ENCODE data around the gene OSGIN1.

Gene OSGIN1

DNA sequence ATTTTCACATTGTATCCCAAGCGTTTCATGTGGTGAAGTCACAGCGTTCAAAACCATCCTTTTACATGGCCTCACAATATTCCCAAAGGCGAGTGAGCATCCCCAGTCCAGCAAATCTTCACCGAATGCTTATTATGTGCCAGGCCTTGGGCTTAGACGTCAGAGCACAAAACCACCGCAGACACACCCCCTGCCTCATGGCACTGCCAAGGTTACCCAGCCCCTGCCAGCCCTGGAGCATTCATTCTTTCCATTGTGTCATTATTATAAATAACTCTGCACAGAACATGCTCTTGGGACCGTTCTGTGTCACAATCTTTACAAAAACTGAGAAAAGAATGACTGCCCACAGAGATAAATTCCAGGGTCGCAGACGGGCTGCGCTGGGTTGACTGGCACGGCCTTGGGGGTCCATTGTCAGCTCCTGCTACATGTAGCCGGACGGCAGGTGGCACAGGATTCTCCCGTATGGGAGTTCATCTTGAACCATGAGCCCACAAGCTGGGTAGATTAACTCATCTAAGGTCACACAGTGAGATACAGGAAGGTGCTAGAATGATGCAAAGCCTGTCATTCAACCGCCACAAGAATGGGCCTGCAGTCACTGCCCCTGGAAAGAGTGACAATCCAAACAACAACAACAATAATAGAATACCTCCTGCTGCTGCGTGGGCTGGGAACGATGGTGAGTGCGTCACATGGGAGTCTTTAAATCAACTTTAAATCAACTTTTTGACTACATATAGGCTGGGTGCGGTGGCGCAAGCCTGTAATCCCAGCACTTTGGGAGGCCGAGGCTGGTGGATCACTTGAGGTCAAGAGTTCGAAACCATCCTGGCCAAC is 10.5 kb downstream of the OSGIN1 start:
- no peak for DNase-seq (ENCODE audit: low read depth)
- H3K4me3 ChIP-seq (ENCODE audit: low read depth, low read length): no peak overlapping the region
- TF ChIP-seq POLR2A (IDR thresholded peaks at IDR 0.05; ENCODE audit: extremely low read depth, insufficient read length): no peak
- TF ChIP-seq MYC (IDR thresholded peaks at IDR 0.05; ENCODE audit: low read depth, low read length): no peak
- TF ChIP-seq, protein P1, sequence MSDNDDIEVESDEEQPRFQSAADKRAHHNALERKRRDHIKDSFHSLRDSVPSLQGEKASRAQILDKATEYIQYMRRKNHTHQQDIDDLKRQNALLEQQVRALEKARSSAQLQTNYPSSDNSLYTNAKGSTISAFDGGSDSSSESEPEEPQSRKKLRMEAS (IDR thresholded peaks at IDR 0.05; ENCODE audit: low read depth, low read length): no peak
- no peak for TF ChIP-seq CTCF (IDR thresholded peaks at IDR 0.05; ENCODE audit: low read depth, low read length)

- no peak for DNase-seq (ENCODE audit: low read depth)
- H3K4me3 ChIP-seq (ENCODE audit: low read depth, low read length): no peak overlapping the region
- TF ChIP-seq, protein P1 (IDR thresholded peaks at IDR 0.05; ENCODE audit: low read depth, low read length): no peak
- TF ChIP-seq MYC (IDR thresholded peaks at IDR 0.05; ENCODE audit: low read depth, low read length) (no peak), CTCF (IDR thresholded peaks at IDR 0.05; ENCODE audit: low read depth, low read length) (no peak)
Measured at GRCh38 chr16:83964684-83965443, 11.8 kb downstream of the OSGIN1 start.

DNA sequence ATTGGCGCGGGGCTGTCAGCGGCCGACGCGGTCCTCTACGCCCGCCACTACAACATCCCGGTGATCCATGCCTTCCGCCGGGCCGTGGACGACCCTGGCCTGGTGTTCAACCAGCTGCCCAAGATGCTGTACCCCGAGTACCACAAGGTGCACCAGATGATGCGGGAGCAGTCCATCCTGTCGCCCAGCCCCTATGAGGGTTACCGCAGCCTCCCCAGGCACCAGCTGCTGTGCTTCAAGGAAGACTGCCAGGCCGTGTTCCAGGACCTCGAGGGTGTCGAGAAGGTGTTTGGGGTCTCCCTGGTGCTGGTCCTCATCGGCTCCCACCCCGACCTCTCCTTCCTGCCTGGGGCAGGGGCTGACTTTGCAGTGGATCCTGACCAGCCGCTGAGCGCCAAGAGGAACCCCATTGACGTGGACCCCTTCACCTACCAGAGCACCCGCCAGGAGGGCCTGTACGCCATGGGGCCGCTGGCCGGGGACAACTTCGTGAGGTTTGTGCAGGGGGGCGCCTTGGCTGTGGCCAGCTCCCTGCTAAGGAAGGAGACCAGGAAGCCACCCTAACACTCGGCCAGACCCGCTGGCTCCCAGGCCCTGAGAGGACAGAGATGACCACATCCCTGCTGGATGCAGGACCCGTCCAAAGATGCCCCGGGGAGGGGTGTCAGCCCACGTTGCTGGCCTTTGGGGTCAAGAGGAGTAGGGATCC is 12.6 kb downstream of the OSGIN1 start:
- no peak overlapping the region for H3K4me3 ChIP-seq (ENCODE audit: low read depth, low read length)
- TF ChIP-seq CTCF (IDR thresholded peaks at IDR 0.05; ENCODE audit: low read depth, low read length): no peak
- TF ChIP-seq, protein P1 (IDR thresholded peaks at IDR 0.05; ENCODE audit: low read depth, low read length): no peak
- no peak for TF ChIP-seq MYC (IDR thresholded peaks at IDR 0.05; ENCODE audit: low read depth, low read length)
- no peak for TF ChIP-seq POLR2A (IDR thresholded peaks at IDR 0.05; ENCODE audit: extremely low read depth, insufficient read length)
- no peak for DNase-seq (ENCODE audit: low read depth)

GRCh38 chr16:83966153-83966696 is 13.2 kb downstream of the OSGIN1 start:
- no peak overlapping the region for H3K4me3 ChIP-seq (ENCODE audit: low read depth, low read length)
- TF ChIP-seq MYC (IDR thresholded peaks at IDR 0.05; ENCODE audit: low read depth, low read length) (no peak), CTCF (IDR thresholded peaks at IDR 0.05; ENCODE audit: low read depth, low read length) (no peak), POLR2A (IDR thresholded peaks at IDR 0.05; ENCODE audit: extremely low read depth, insufficient read length) (no peak)
- TF ChIP-seq, protein P1 (IDR thresholded peaks at IDR 0.05; ENCODE audit: low read depth, low read length): no peak
- DNase-seq (ENCODE audit: low read depth): no peak

- DNase-seq (ENCODE audit: low read depth): no peak
- TF ChIP-seq MYC (IDR thresholded peaks at IDR 0.05; ENCODE audit: low read depth, low read length) (no peak), POLR2A (IDR thresholded peaks at IDR 0.05; ENCODE audit: extremely low read depth, insufficient read length) (no peak), CTCF (IDR thresholded peaks at IDR 0.05; ENCODE audit: low read depth, low read length) (no peak)
- TF ChIP-seq, protein P1 (IDR thresholded peaks at IDR 0.05; ENCODE audit: low read depth, low read length): no peak
- no peak overlapping the region for H3K4me3 ChIP-seq (ENCODE audit: low read depth, low read length)
Measured at GRCh38 chr16:83967091-83967490, 14.1 kb downstream of the OSGIN1 start.
